ENCODE results near the gene THSD1. TPM values are rescaled to one million over a fixed set of nuclear protein-coding genes. Genes with fewer than 3 reads are reported as not detected.
"Not testable (repeated sequence)": the region's sequence is repeated elsewhere in the genome, so short reads cannot be mapped to it uniquely, and the experiment has no call there.

THSD1 gene
- total RNA-seq, 4 donors from 2014 or later: 1.2 to 1.9 (median 1.8) TPM

- DNase-seq: no peak
- in situ Hi-C loops (cut with MboI; ENCODE audit: low pct_ligation_motif_present in 1 of 4, low pct_unique_long_range_greater_than_20kb in 1 of 4, low sequenced_read_pairs in 3 of 4): no loop called here
Measured at GRCh38 chr13:52348071-52348470, 57.9 kb downstream of the THSD1 start.

GRCh38 chr13:52345631-52346251 is 60.2 kb downstream of the THSD1 start:
- Histone ChIP-seq H3K9me3 (no peaks in the 10 kb centered on the region), H3K36me3 (no peaks in the 10 kb centered on the region), H3K27me3 (no peaks in the 10 kb centered on the region), H3K27ac (no peak overlapping the region), H3K4me3 (no peak overlapping the region), H3K4me1 (no peaks in the 10 kb centered on the region)
- in situ Hi-C loops (cut with MboI; ENCODE audit: low pct_ligation_motif_present in 1 of 4, low pct_unique_long_range_greater_than_20kb in 1 of 4, low sequenced_read_pairs in 3 of 4): no loop called here
- 60 to 66% methylated on average over 5 of the region's 5 CpGs for WGBS, 2 donors (ENCODE audit: low coverage in 1 of 2)
- TF ChIP-seq POLR2AphosphoS5 (IDR thresholded peaks at IDR 0.05): no peak
- intact Hi-C loops (cut with DNase I; ENCODE audit: low total_unique reads): no loop called here
- DNase-seq: no peak

More at GRCh38 chr13:52348071-52348470, 57.9 kb downstream of the THSD1 start:
- no peaks in the 10 kb centered on the region for H3K27me3 ChIP-seq
- H3K27ac ChIP-seq: no peak overlapping the region
- WGBS, 2 donors (ENCODE audit: low coverage in 1 of 2): 37 to 44% methylated on average over 5 of the region's 5 CpGs
- intact Hi-C loops (cut with DNase I; ENCODE audit: low total_unique reads): no loop called here
- no peaks in the 10 kb centered on the region for H3K4me1 ChIP-seq
- no peaks in the 10 kb centered on the region for H3K36me3 ChIP-seq
- no peak for TF ChIP-seq CTCF (IDR thresholded peaks at IDR 0.05)
- no peak for TF ChIP-seq EP300 (IDR thresholded peaks at IDR 0.05; ENCODE audit: low read depth)
- no peak for TF ChIP-seq POLR2A (IDR thresholded peaks at IDR 0.05)
- no peak for TF ChIP-seq POLR2AphosphoS5 (IDR thresholded peaks at IDR 0.05)
- H3K4me3 ChIP-seq: no peak overlapping the region
- H3K9me3 ChIP-seq: no peaks in the 10 kb centered on the region

GRCh38 chr13:52345048-52345447 is 60.9 kb downstream of the THSD1 start:
- no peak overlapping the region for H3K27ac ChIP-seq
- H3K4me3 ChIP-seq: no peak overlapping the region
- TF ChIP-seq POLR2AphosphoS5 (IDR thresholded peaks at IDR 0.05): no peak
- no peak for TF ChIP-seq EP300 (IDR thresholded peaks at IDR 0.05; ENCODE audit: low read depth)
- TF ChIP-seq POLR2A (IDR thresholded peaks at IDR 0.05): no peak
- TF ChIP-seq CTCF (IDR thresholded peaks at IDR 0.05): no peak
- WGBS, 2 donors (ENCODE audit: low coverage in 1 of 2): 77 to 81% methylated on average over 3 of the region's 3 CpGs
- DNase-seq: no peak
- no peaks in the 10 kb centered on the region for H3K27me3 ChIP-seq
- H3K4me1 ChIP-seq: no peaks in the 10 kb centered on the region
- no peaks in the 10 kb centered on the region for H3K9me3 ChIP-seq
- in situ Hi-C loops (cut with MboI; ENCODE audit: low pct_ligation_motif_present in 1 of 4, low pct_unique_long_range_greater_than_20kb in 1 of 4, low sequenced_read_pairs in 3 of 4) (no loop called here), intact Hi-C loops (cut with DNase I; ENCODE audit: low total_unique reads) (no loop called here)
- H3K36me3 ChIP-seq: no peaks in the 10 kb centered on the region

GRCh38 chr13:52344108-52344507 is 61.9 kb downstream of the THSD1 start:
- WGBS, 2 donors (ENCODE audit: low coverage in 1 of 2): 56 to 81% methylated on average over 3 to 10 of the region's 10 CpGs
- Histone ChIP-seq H3K4me1 (no peaks in the 10 kb centered on the region), H3K27me3 (no peaks in the 10 kb centered on the region), H3K4me3 (no peak overlapping the region), H3K9me3 (no peaks in the 10 kb centered on the region), H3K27ac (no peak overlapping the region), H3K36me3 (no peaks in the 10 kb centered on the region)
- intact Hi-C loops (cut with DNase I; ENCODE audit: low total_unique reads): no loop called here
- no peak for DNase-seq
- in situ Hi-C loops (cut with MboI; ENCODE audit: low pct_ligation_motif_present in 1 of 4, low pct_unique_long_range_greater_than_20kb in 1 of 4, low sequenced_read_pairs in 3 of 4): no loop called here
- TF ChIP-seq CTCF (IDR thresholded peaks at IDR 0.05) (no peak), POLR2A (IDR thresholded peaks at IDR 0.05) (no peak), EP300 (IDR thresholded peaks at IDR 0.05; ENCODE audit: low read depth) (no peak), POLR2AphosphoS5 (IDR thresholded peaks at IDR 0.05) (no peak)

GRCh38 chr13:52342203-52342602 is 63.8 kb downstream of the THSD1 start:
- H3K9me3 ChIP-seq; intact Hi-C loops (cut with DNase I; ENCODE audit: low total_unique reads); in situ Hi-C loops (cut with MboI; ENCODE audit: low pct_ligation_motif_present in 1 of 4, low pct_unique_long_range_greater_than_20kb in 1 of 4, low sequenced_read_pairs in 3 of 4); H3K27me3 ChIP-seq; H3K4me1 ChIP-seq; H3K4me3 ChIP-seq; H3K36me3 ChIP-seq; H3K27ac ChIP-seq; DNase-seq: not testable (repeated sequence)
- WGBS, 2 donors (ENCODE audit: low coverage in 1 of 2): 90 to 96% methylated on average over 3 of the region's 3 CpGs

GRCh38 chr13:52337828-52338455 is 68.0 kb downstream of the THSD1 start:
- H3K36me3 ChIP-seq; H3K27me3 ChIP-seq; H3K4me3 ChIP-seq; intact Hi-C loops (cut with DNase I; ENCODE audit: low total_unique reads); H3K27ac ChIP-seq; H3K4me1 ChIP-seq; in situ Hi-C loops (cut with MboI; ENCODE audit: low pct_ligation_motif_present in 1 of 4, low pct_unique_long_range_greater_than_20kb in 1 of 4, low sequenced_read_pairs in 3 of 4); H3K9me3 ChIP-seq; DNase-seq: not testable (repeated sequence)
- WGBS, 2 donors (ENCODE audit: low coverage in 1 of 2): 67% methylated on average over 4 to 7 of the region's 7 CpGs

GRCh38 chr13:52334107-52334506 is 71.9 kb downstream of the THSD1 start:
- DNase-seq; H3K27me3 ChIP-seq; H3K27ac ChIP-seq; H3K9me3 ChIP-seq; H3K4me1 ChIP-seq; intact Hi-C loops (cut with DNase I; ENCODE audit: low total_unique reads); H3K36me3 ChIP-seq; in situ Hi-C loops (cut with MboI; ENCODE audit: low pct_ligation_motif_present in 1 of 4, low pct_unique_long_range_greater_than_20kb in 1 of 4, low sequenced_read_pairs in 3 of 4); H3K4me3 ChIP-seq: not testable (repeated sequence)
- WGBS, 2 donors (ENCODE audit: low coverage in 1 of 2): no CpG with 5 or more reads among the region's 22 CpGs

- DNase-seq; H3K27me3 ChIP-seq; H3K4me1 ChIP-seq; H3K27ac ChIP-seq; H3K9me3 ChIP-seq; in situ Hi-C loops (cut with MboI; ENCODE audit: low pct_ligation_motif_present in 1 of 4, low pct_unique_long_range_greater_than_20kb in 1 of 4, low sequenced_read_pairs in 3 of 4); H3K4me3 ChIP-seq; intact Hi-C loops (cut with DNase I; ENCODE audit: low total_unique reads); H3K36me3 ChIP-seq: not testable (repeated sequence)
- WGBS, 2 donors (ENCODE audit: low coverage in 1 of 2): 80 to 100% methylated on average over 1 to 5 of the region's 6 CpGs
Measured at GRCh38 chr13:52331844-52332243, 74.1 kb downstream of the THSD1 start.
